H1 (cell line): ENCODE data around the gene HSD17B4. TPM values are rescaled to one million over a fixed set of nuclear protein-coding genes. Genes with fewer than 3 reads are reported as not detected.

Experiments
- CTCF ChIA-PET: fragments of 300-600 bp; sonication (Branson Sonifier 250); formaldehyde crosslinking; loops from one replicate; lab custom pipeline; 2021; ENCODE audit not compliant: partially characterized antibody; lab: Charles Lee
- POLR2A ChIA-PET: fragments of 300-600 bp; sonication (Branson Sonifier 250); formaldehyde crosslinking; loops from one replicate; lab custom pipeline; 2021; ENCODE audit warnings: inconsistent platforms; ENCODE audit not compliant: partially characterized antibody; lab: Charles Lee
- DNase-seq, 2 experiments: peaks; one replicate each; pipeline versions ENCODE4 v3.0.0 to v3.0.0-alpha.2; 2010 to 2022; ENCODE audit warnings: low spot score in 2 of 2, low read depth in 1 of 2, mixed read lengths in 1 of 2
- FAIRE-seq: peaks from 2 replicates; lab custom pipeline; 2011; peaks lifted over from hg19 to GRCh38; lab: Jason Lieb, UNC
- H2AFZ ChIP-seq: 2 replicates; pipeline ENCODE4 v1.8.1; 2012; ENCODE audit warnings: low read length, inconsistent platforms
- H2AK5ac ChIP-seq: 2 replicates; pipeline ENCODE4 v1.6.1; 2013; ENCODE audit warnings: low read depth, low read length
- H2BK120ac ChIP-seq: replicated peaks from 2 replicates; pipeline ENCODE3; 2013; ENCODE audit warnings: low read depth, low read length, inconsistent platforms
- H2BK12ac ChIP-seq: 2 replicates; pipeline ENCODE4 v1.6.1; 2013; ENCODE audit warnings: low read depth, low read length
- H2BK15ac ChIP-seq: 2 replicates; pipeline ENCODE4 v1.6.1; 2013; ENCODE audit warnings: low read length
- H2BK20ac ChIP-seq: 2 replicates; pipeline ENCODE4 v1.6.1; 2013; ENCODE audit warnings: low read length
- H2BK5ac ChIP-seq: 2 replicates; pipeline ENCODE4 v1.6.1; 2013; ENCODE audit warnings: low read depth, low read length
- H3K14ac ChIP-seq: 2 replicates; pipeline ENCODE4 v1.6.1; 2013; ENCODE audit warnings: inconsistent platforms; ENCODE audit not compliant: insufficient read length
- H3K18ac ChIP-seq: 2 replicates; pipeline ENCODE4 v1.6.1; 2013; ENCODE audit warnings: low read length; ENCODE audit errors: extremely low read depth
- H3K23ac ChIP-seq: 2 replicates; pipeline ENCODE4 v1.6.1; 2013; ENCODE audit warnings: inconsistent platforms; ENCODE audit not compliant: insufficient read length
- H3K23me2 ChIP-seq: 2 replicates; pipeline ENCODE4 v1.6.1; 2013; ENCODE audit warnings: low read depth, low read length
- H3K27ac ChIP-seq: 2 replicates; pipeline ENCODE4 v1.6.1; 2011; ENCODE audit warnings: low read depth, low read length, inconsistent platforms
- H3K27me3 ChIP-seq, 4 experiments: replicated peaks in 1 of 4; 1 replicate in 1 of 4; 2 replicates in 3 of 4; pipeline versions ENCODE4 v1.6.1 to v1.8.1; 2011 to 2013; ENCODE audit warnings: low read length in 3 of 4, mild to moderate bottlenecking in 3 of 4, inconsistent platforms in 2 of 4, mixed read lengths in 2 of 4, moderate library complexity in 1 of 4; ENCODE audit not compliant: control insufficient read depth in 3 of 4, insufficient read depth in 3 of 4; ENCODE audit errors: extremely low read depth in 1 of 4
- H3K36me3 ChIP-seq, 4 experiments: 2 replicates each; pipeline versions ENCODE4 v1.6.1 to v1.8.1; 2011 to 2013; ENCODE audit warnings: mild to moderate bottlenecking in 4 of 4, low read length in 3 of 4, moderate library complexity in 2 of 4, control low read depth in 1 of 4, inconsistent platforms in 1 of 4; ENCODE audit not compliant: insufficient read depth in 4 of 4, control insufficient read depth in 2 of 4
- H3K4ac ChIP-seq: replicated peaks from 2 replicates; pipeline ENCODE3; 2013; ENCODE audit warnings: low read length, low read depth, mixed read lengths, inconsistent platforms; ENCODE audit not compliant: insufficient read length
- H3K4me1 ChIP-seq, 4 experiments: replicated peaks in 1 of 4; 1 replicate in 1 of 4; 2 replicates in 3 of 4; pipeline versions ENCODE4 v1.6.1 to v1.8.1; 2011 to 2013; ENCODE audit warnings: low read length in 3 of 4, inconsistent platforms in 2 of 4, mixed read lengths in 1 of 4; ENCODE audit not compliant: insufficient read depth in 4 of 4, control insufficient read depth in 3 of 4
- H3K4me2 ChIP-seq, 2 experiments: 2 replicates each; pipeline versions ENCODE4 v1.6.1 to v1.8.1; 2011 to 2013; ENCODE audit warnings: low read depth in 2 of 2, low read length in 2 of 2, control low read depth in 1 of 2, inconsistent platforms in 1 of 2, mild to moderate bottlenecking in 1 of 2; ENCODE audit not compliant: insufficient read depth in 1 of 2
- H3K4me3 ChIP-seq, 4 experiments: fragments of 200-600, 300-600 bp in 1 of 4; sonication (generic), shearing (Covaris generic), sonication (Bioruptor Twin) in 1 of 4; 2 replicates each; pipeline versions ENCODE4 v1.5.1 to v1.8.1; 2011 to 2016; ENCODE audit warnings: low read length in 4 of 4, low read depth in 3 of 4, control low read depth in 2 of 4, inconsistent platforms in 2 of 4, mild to moderate bottlenecking in 2 of 4, mixed read lengths in 1 of 4, moderate library complexity in 1 of 4; ENCODE audit not compliant: insufficient read depth in 2 of 4; ENCODE audit errors: extremely low read depth in 1 of 4
- H3K56ac ChIP-seq: replicated peaks from 2 replicates; pipeline ENCODE3; 2013; ENCODE audit warnings: low read depth, mild to moderate bottlenecking, mixed read lengths, low read length, inconsistent platforms; ENCODE audit not compliant: insufficient read length
- H3K79me1 ChIP-seq: 2 replicates; pipeline ENCODE4 v1.6.1; 2013; ENCODE audit warnings: low read depth, low read length, control low read depth
- H3K79me2 ChIP-seq, 2 experiments: 2 replicates each; pipeline versions ENCODE4 v1.6.1 to v1.8.1; 2012 to 2013; ENCODE audit warnings: low read length in 2 of 2, mild to moderate bottlenecking in 2 of 2, inconsistent platforms in 1 of 2; ENCODE audit not compliant: insufficient read depth in 2 of 2, control insufficient read depth in 1 of 2
- H3K9ac ChIP-seq, 4 experiments: replicated peaks in 1 of 4; 1 replicate in 1 of 4; 2 replicates in 3 of 4; pipeline versions ENCODE4 v1.6.1 to v1.8.1; 2011 to 2013; ENCODE audit warnings: low read depth in 3 of 4, low read length in 3 of 4, control low read depth in 2 of 4, mild to moderate bottlenecking in 2 of 4, moderate library complexity in 2 of 4, inconsistent platforms in 1 of 4; ENCODE audit errors: extremely low read depth in 1 of 4
- H3K9me3 ChIP-seq, 2 experiments: 2 replicates each; pipeline versions ENCODE4 v1.6.1 to v1.8.1; 2012 to 2013; ENCODE audit warnings: mild to moderate bottlenecking in 2 of 2, moderate library complexity in 2 of 2, control low read depth in 1 of 2, inconsistent platforms in 1 of 2, low read depth in 1 of 2, low read length in 1 of 2, mixed read lengths in 1 of 2; ENCODE audit not compliant: insufficient read depth in 2 of 2
- H4K20me1 ChIP-seq, 2 experiments: replicated peaks in 1 of 2; 2 replicates each; pipeline versions ENCODE3 to v1.8.1; 2011 to 2013; ENCODE audit warnings: inconsistent platforms in 2 of 2, low read length in 2 of 2, mild to moderate bottlenecking in 1 of 2; ENCODE audit not compliant: insufficient read depth in 2 of 2, control insufficient read depth in 1 of 2
- H4K5ac ChIP-seq: 2 replicates; pipeline ENCODE4 v1.6.1; 2013; ENCODE audit warnings: low read length, low read depth, mixed read lengths, inconsistent platforms; ENCODE audit not compliant: insufficient read length
- H4K8ac ChIP-seq: 2 replicates; pipeline ENCODE4 v1.8.0; 2013; ENCODE audit warnings: mild to moderate bottlenecking, moderate library complexity, low read length, inconsistent platforms; ENCODE audit not compliant: insufficient read depth; ENCODE audit errors: extremely low read depth
- H4K91ac ChIP-seq: replicated peaks from 2 replicates; pipeline ENCODE3; 2013; ENCODE audit warnings: low read length, mixed read lengths, inconsistent platforms; ENCODE audit not compliant: insufficient read length
- CBX5 ChIP-seq: fragments of 300-800, 300-1000 bp; sonication (generic); IDR thresholded peaks from 2 replicates; pipeline ENCODE4 v1.7.1; 2016; ENCODE audit warnings: antibody characterized with exemption, low read length, low read depth
- CEBPB ChIP-seq: IDR thresholded peaks from 2 replicates; pipeline ENCODE4 v1.6.1; 2012; ENCODE audit warnings: low read depth, low read length
- HDAC6 ChIP-seq: IDR thresholded peaks from one replicate; pipeline ENCODE4 v1.7.1; 2012; ENCODE audit warnings: low read depth, mild to moderate bottlenecking, inconsistent platforms, low read length, moderate library complexity
- RXRA ChIP-seq: IDR thresholded peaks from 2 replicates; pipeline ENCODE4 v1.6.1; 2011; ENCODE audit warnings: low read depth, mild to moderate bottlenecking, low read length, moderate library complexity; ENCODE audit not compliant: insufficient read depth
- SP2 ChIP-seq: IDR thresholded peaks from 2 replicates; pipeline ENCODE4 v1.6.1; 2012; ENCODE audit warnings: mild to moderate bottlenecking, low read length, inconsistent platforms
- SP4 ChIP-seq: IDR thresholded peaks from 2 replicates; pipeline ENCODE4 v1.6.1; 2012; ENCODE audit warnings: low read length, inconsistent platforms
- SRF ChIP-seq: IDR thresholded peaks from 2 replicates; pipeline ENCODE4 v1.6.1; 2011; ENCODE audit warnings: mild to moderate bottlenecking, low read depth, low read length, moderate library complexity
- WGBS, 2 experiments: shearing (Covaris generic) in 1 of 2; methylation state at CpG; one replicate each; pipeline versions ENCODE4 v1.1.6 to v1.1.7; 2013 to 2015; ENCODE audit warnings: low lambda C conversion rate in 2 of 2, mixed read lengths in 2 of 2, inconsistent platforms in 1 of 2, low coverage in 1 of 2, missing lambda C conversion rate in 1 of 2; ENCODE audit not compliant: insufficient replicate concordance in 2 of 2, insufficient coverage in 1 of 2, insufficient read length in 1 of 2; ENCODE audit errors: extremely low coverage in 1 of 2, missing lambda C conversion rate in 1 of 2; 5-methylcytosine and 5-hydroxymethylcytosine counted together
- polyA plus RNA-seq, 7 experiments: library from polyadenylated mRNA; depleted of rRNA in 3 of 7; stranded (reverse) in 5 of 7; unstranded in 2 of 7; fragments of >200 nt in 5 of 7; fragments of 200-250 nt in 2 of 7; gene quantifications; 1 replicate in 5 of 7; 2 replicates in 1 of 7; 4 replicates in 1 of 7; pipeline versions ENCODE4 v1.2.1 to v1.2.3, GENCODE V29; 2011 to 2013; ENCODE audit warnings: missing spikeins in 2 of 7, mixed read lengths in 2 of 7
- total RNA-seq: library from RNA; stranded (reverse); fragmentation: NEBNext Ultra II Directional; extraction: Animal tissue kit (Norgen Biotek cat#: 25700); gene quantifications from 2 replicates; pipeline ENCODE4 v1.2.1, GENCODE V29; 2021
- TF ChIP-seq, protein P1 (sequence below): IDR thresholded peaks from 2 replicates; pipeline ENCODE4 v1.6.1; 2012; ENCODE audit warnings: inconsistent platforms
- TF ChIP-seq, protein P2 (sequence below): IDR thresholded peaks from 2 replicates; pipeline ENCODE4 v1.6.1; 2012; ENCODE audit warnings: inconsistent platforms

Gene HSD17B4
- total and polyA plus RNA-seq, 2 of the 8 experiments (the other 6 are each of a cell fraction or from before 2014, with no cell fraction given) = 305 to 369 TPM

DNA sequence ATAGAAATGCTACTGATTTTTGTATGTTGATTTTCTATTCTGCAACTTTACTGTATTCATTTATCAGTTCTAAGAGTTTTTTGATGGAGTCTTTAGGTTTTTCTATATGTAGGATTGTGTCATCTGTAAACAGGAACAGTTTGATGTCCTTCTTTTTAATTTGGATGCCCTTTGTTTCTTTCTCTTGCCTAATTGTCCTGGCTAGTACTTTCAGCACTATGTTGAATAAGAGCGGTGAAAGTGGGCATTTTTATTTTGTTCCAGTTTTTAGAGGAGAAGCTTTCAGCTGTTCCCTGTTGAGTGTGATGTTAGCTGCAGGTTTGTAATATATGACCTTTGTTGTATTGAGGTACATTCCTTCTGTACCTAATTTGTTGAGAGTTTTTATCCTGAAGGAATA, 13.3 kb downstream of the HSD17B4 start:
- Histone ChIP-seq H2BK12ac (no peak overlapping the region), H4K5ac (no peak overlapping the region), H2BK20ac (no peak overlapping the region), H3K79me2 (peaks cover 0 to 91% of the 10 kb centered on the region in 2 experiments; a peak in 3 of 4 replicates), H3K14ac (no peak overlapping the region), H2AFZ (no peak overlapping the region), H3K4me1 (peaks cover 3 to 10% (median 8%) of the 10 kb centered on the region in 4 experiments; a peak in 6 of 7 replicates), H2BK120ac (no peak overlapping the region), H3K9me3 (peaks cover 2 to 9% of the 10 kb centered on the region in 2 experiments; a peak in 2 of 4 replicates), H3K23ac (no peak overlapping the region), H2BK5ac (no peak overlapping the region), H2AK5ac (no peak overlapping the region), H3K4me3 (no peak overlapping the region), H3K23me2 (peaks cover 3% of the 10 kb centered on the region; the same call in 1 of the 2 replicates), H4K91ac (no peak overlapping the region), H3K4me2 (no peak overlapping the region), H3K27ac (no peak overlapping the region), H3K9ac (no peak overlapping the region), H3K56ac (no peak overlapping the region), H2BK15ac (no peak overlapping the region), H3K18ac (no peak overlapping the region), H3K4ac (no peak overlapping the region), H3K79me1 (peaks cover 3% of the 10 kb centered on the region), H3K27me3 (peaks cover 0 to 2% (median 0%) of the 10 kb centered on the region in 4 experiments; a peak in 1 of 7 replicates), H3K36me3 (peaks cover 0 to 10% (median 3%) of the 10 kb centered on the region in 4 experiments; a peak in 2 of 8 replicates), H4K8ac (no peak overlapping the region), H4K20me1 (peaks cover 0 to 7% of the 10 kb centered on the region in 2 experiments)
- 88% methylated on average over 1 of the region's 1 CpG; no CpG with 5 or more reads in 1 of the 2 experiments for WGBS, 2 experiments
- CTCF ChIA-PET = no interaction called here
- POLR2A ChIA-PET = interaction anchor here (1.4 kb wide), 1 partner anchor 13 kb away, joined by 6 read pairs; no protein-coding TSS in a partner anchor
- FAIRE-seq (no peak), DNase-seq (no peak)
- no peak for TF ChIP-seq SRF
- TF ChIP-seq RXRA = no peak
- no peak for TF ChIP-seq SP4
- TF ChIP-seq, protein P1, sequence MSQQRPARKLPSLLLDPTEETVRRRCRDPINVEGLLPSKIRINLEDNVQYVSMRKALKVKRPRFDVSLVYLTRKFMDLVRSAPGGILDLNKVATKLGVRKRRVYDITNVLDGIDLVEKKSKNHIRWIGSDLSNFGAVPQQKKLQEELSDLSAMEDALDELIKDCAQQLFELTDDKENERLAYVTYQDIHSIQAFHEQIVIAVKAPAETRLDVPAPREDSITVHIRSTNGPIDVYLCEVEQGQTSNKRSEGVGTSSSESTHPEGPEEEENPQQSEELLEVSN = no peak
- TF ChIP-seq SP2 = no peak
- TF ChIP-seq, protein P2, sequence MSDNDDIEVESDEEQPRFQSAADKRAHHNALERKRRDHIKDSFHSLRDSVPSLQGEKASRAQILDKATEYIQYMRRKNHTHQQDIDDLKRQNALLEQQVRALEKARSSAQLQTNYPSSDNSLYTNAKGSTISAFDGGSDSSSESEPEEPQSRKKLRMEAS = no peak
- no peak for TF ChIP-seq HDAC6
- TF ChIP-seq CEBPB = no peak
- TF ChIP-seq CBX5 = no peak
